Suppressor macrophage treated with lipopolysaccharide for 4 hours (primary cell): ENCODE measurements around the gene GIMAP8.

Source experiments
- DNase-seq: peaks from one replicate; pipeline ENCODE4 v3.0.0-alpha.2; 2020

The GIMAP8 gene

DNA sequence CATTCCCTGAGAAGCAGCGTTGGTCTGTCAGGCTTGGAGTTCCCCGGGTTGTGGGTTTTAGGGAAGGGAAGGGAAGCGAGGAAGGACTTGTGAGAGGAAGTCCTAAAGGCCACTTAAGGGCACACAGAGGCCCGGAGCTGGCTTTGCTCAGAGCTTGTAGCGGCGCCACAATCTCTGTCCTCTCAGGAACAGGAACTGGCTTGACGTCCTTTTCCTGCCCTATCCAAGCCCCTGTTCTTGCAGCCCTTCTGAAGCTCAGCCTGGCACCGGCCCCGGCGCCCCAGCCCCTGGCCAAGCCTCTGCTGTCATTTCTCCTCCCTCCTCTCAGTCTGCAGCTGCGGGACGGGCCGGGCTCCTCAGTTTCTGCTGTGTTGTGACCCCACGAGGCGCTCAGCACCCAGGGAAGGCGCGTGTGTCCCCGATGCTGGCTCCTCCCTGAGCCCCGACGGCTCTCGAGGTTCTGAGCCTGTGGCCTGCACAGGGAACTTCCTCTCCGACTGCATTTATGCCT is at the start of gene GIMAP8:
GIMAP8 (plus strand) TSS at position 140 of the 511 bp plus-strand sequence. CDS start 16,069 bp downstream, outside the sequence.
- DNase-seq: peak; percentile 95

DNA sequence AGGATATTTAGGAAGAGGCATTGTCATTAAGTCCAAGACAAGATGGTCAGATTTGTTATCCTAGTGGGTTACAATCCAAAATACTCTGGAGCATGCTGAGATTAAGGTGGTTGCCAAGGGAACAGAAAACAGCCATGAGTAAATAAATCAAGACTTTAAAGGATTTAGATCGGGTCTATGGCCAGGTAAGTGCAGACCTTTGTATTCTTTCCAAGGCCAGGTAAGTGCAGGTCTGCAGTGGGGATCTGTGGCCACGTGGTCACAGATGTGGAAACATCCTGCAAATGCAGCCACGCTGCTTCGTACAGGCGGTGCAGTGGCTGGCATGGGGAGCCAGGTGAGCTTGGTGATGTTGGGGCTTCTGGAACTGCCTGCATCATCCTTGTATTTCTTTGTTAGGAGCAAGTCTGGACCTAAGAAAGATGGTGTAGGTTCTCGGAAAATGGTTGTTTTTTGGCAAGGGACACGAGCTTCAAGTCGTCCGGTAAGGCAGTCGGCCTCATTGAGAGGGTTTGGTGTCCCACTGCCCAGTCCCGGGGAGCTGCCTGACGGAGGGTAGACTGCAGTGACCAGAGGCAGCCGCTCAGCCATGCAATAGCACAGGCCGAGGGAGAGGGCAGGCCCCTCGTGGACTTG is 49.5 kb upstream of the GIMAP8 start:
- no peak for DNase-seq

DNA sequence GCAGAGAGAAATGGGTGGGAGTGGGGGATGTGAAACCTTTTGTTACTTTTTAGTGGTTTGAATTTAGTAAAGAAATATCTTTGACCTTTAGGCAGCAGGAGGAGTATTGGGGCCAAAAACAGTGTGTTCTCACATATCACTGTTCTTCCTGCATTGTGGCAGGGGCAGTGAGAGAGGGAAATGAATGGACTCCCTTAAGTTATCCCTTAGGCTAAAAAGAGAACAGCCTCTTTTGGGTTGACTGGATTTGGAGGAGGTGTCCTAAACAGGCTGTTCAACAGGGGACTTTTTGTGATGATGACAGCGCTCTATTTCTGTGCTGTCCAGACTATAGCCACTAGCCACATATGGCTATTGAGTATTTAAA is 49.0 kb upstream of the GIMAP8 start:
- peak; percentile 33 for DNase-seq

DNA sequence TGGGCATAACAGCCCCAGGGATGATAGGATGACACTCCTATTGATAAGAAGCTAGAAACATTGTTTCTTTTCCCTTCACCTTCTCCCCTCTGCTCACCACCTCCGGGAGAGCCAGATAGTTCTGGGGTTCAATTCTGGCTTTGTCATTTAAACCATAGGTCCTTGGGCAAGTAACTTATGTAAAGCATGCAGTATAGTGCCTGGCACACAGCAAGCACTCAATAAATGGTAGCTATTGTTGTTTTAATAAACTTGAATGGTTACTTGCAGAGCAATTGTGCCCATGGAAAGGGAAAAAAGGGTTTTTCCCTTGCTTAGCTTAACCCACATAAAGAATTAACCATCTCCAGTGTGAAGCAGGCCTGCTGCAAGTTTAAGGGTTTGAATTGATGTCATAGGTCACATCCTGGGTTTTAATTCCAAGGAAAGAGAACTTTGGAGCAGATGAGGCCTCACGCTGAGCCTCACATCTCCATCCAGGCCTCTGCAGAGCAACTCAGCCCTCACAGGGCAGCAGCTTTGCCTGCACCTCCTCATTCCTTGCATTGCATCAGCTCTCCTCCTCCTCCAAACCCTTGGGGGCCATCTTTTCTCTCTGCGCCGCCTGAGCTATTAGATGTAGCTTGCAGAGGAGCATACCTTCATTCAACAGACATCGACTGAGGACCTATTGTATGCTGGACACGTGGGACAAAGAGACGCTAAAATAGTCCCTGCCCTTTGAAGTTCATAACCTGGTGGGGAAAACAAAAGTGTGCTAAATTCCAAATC is 48.4 kb upstream of the GIMAP8 start:
- DNase-seq: no peak

DNA sequence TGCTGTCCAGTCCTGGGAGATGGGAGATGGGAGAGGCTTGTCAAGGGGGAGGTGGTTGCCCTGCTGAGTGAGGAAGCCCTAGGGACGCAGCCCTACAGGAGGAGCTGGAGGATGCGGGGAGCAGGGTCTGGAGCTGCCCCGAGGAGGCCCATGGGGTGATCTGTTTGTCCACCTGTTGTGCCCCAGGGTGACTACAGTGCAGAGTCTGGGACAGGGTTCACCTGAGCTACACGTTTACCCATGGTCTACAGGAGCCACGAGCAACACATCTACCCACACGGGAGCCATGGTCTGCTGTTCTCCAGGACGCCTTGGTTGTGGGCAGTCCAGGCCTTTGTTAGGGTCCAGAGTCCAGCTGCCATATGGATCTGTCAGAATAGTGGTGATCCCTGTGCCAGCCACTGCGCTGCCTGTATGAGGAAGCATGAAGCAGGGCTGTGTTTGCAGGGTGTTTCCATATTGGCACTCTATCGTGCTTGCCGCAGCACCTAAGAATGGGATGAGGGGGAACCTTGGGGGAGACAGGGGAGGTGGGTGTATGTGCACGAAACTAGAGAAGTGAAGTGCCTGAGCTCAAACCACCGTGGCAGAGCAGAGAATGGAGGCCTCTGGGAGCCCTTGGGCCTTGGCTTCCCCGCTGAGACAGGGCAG is 47.6 kb upstream of the GIMAP8 start:
- no peak for DNase-seq

DNA sequence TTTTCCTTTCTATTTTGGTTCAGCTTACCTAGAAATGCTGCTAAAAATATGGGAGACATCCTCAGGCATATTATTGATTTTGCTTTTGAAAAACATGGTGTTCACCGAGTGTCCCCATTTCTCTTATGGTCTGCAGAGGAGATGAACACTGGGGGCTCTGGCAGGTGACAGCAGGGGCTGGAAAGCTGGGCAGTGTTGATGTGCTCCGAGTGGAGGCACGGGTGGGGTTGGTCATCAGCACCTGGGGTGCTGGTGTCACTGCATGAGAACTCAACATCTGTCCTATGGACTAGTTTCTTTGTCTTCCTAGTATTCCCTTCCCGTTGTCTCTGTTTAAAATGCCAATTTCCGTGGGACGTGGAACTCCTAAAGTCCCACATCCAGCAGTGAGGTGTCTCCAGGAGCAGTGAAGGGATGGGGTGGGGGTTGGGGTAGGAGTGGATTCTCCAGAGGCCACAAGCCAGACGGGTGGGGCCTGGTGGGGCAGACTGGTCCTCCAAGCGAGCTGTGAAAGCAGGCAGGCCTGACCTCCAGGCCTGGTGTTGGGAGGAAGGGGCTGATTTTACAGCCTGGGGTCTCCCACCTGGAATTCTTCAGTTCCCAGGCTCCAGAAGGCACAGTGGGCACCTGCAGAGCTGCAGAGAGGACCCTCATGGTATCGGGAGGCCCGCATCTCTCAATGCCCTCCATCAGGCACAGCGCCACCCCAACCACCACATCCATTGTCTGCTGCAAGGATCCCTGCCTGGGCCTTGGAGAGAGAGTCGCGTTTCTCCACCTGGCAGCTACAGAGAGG is 46.9 kb upstream of the GIMAP8 start:
- no peak for DNase-seq

DNA sequence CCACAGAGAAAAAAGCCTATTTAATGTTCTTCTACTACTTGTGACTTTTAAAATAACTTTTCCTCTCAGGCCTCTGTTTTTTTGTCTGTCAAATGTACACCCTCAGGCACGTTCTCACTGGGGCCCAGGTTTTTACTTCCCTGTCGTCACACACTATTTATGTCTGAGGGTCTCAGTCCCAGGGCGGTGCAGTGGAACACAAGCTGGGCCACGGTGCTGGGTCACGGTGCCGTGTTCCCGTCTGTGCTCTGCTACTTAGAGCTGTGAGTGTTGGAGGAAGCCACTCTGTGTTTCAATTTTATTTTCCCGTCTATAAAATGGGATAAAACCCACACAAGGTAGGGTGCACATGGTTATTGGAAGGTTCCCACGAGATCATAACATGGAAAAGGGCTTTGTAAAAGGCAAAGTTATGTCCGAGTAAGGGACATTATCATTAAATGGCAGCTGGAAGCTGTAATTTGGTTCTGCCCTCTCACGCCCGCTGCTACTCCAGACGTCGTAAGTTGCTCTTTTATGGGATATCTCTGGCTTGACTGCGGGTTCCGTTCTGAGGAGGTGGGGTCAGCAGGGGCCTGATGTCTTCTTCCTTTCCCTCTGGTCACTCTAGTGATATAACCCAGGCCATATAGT is 46.1 kb upstream of the GIMAP8 start:
- peak; percentile 16 for DNase-seq

DNA sequence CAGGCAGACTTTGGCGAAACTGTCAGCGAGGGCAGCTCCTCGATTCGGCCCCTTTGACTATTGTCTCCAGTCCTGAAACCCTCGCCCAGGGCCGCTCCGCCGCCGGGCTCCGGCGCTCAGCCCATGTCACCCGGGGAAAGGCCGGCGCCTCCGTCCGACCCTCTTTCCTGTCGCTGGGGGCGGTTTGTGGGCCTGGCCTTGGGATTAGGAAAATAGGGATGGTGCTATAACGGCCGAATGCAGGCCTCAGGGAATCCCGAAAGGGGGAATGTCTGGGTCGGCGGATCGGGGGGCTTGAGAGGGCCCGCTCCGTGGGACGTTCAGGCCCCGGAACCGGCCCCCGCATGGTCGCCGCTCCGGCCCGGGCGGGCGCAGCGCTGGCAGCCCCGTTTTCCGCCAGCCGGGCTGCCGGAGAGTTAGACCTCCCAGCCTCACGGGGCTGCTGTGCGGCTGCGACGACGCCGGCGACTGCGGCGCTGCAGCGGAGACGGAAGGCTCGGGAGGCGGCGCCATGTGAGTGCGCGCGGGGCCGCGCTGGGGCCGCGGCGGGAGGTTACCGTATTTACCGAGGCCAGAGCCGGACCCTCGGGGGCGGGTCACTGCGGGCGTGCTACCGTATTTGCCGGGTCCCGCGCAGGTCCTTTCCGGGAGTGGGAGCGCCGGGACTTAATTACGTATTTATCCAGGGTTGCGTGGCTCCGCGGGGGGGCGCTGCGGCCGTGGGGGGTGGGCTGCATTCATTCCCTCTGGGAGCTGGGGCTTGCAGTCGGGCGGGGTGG is 45.4 kb upstream of the GIMAP8 start:
- DNase-seq: peak; percentile 85

DNA sequence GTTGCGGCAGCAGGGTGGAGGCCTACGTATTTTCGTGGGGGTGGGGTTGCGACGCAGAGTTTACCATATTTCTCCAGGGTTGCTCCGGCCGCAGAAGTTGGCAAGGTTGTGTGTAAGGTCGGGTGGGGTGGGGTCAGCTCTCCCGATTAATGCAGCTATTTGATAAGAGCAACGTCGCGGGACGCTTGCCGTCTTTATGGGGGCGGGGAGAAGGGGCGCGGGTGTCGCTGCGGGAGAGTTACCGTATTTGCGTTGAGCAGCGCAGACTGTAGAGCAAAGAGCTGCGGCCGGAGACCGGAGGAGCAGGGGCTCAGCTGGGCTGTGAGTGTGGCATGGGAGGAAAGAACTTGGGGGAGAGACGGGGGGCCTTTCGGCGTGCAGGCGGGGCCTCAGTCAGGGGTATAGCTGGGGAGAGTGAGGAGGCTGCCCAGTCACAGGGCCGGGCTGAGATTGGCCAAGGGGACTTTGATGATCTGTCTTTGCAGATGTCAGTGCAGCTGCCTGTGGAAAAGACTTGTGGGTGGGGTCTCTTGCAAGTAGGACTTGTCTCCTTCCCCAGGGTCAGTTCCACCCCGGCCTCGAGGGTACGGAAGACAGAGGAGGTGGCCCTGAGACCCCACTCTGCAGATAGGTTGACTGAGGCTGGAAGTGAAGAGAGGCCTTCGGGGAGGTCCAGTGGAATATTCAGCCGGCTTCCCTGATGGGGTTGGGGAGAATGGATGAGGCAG is 44.7 kb upstream of the GIMAP8 start:
- peak; percentile 16 for DNase-seq

DNA sequence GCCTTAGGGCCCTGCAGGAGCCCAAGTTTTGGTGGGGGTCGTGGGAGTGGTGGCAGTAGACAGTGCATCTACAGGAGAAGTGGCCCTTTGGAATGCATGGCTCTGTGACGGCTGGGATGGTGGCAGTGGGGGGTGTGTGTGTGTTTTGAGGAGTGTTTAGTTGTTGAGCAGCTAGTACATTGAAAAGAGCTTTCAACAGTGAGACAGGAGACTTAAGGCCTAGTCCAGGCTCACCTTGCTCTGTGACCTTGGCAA is 44.2 kb upstream of the GIMAP8 start:
- DNase-seq: no peak

DNA sequence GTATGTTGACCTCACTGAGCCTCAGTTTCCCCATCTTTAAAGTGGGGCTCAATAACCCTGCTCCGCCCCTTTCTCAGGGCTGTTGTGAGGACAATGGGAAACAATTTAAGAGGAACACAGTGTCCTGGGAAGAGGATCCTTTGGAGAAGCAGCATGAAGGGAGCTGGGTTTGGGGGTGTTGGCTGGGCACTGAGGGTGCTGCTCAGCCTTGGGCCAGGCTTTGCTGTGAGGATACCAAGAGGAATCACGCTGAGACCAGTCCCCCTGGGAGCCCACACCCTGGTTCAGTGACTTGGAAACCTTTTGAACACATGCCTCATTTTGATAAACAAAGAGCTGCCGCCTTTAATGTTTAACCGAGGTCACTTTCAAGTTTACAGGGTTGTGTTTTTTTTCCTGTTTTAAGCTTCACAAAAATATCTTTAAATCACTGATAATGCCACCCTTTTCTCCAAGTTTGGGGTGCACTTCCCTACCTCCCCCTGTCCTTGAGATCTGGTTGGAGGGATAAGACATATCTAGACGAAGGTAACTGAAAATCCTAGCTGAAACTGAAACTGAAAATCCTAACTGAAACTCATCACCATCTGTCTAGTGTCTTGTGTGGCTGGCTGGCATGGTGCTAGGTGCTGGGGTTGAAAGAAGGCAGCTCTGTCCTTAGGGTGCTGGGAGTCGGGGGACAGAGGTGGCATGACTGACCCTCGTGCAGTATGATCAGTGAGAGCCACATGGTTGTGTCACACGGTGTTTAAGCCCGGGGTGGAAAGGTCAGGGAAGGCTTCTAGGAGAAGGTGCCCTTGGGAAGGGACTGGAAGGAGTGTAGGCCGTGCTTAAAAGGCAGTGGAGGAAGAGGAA is 43.6 kb upstream of the GIMAP8 start:
- peak; percentile 44 for DNase-seq

DNA sequence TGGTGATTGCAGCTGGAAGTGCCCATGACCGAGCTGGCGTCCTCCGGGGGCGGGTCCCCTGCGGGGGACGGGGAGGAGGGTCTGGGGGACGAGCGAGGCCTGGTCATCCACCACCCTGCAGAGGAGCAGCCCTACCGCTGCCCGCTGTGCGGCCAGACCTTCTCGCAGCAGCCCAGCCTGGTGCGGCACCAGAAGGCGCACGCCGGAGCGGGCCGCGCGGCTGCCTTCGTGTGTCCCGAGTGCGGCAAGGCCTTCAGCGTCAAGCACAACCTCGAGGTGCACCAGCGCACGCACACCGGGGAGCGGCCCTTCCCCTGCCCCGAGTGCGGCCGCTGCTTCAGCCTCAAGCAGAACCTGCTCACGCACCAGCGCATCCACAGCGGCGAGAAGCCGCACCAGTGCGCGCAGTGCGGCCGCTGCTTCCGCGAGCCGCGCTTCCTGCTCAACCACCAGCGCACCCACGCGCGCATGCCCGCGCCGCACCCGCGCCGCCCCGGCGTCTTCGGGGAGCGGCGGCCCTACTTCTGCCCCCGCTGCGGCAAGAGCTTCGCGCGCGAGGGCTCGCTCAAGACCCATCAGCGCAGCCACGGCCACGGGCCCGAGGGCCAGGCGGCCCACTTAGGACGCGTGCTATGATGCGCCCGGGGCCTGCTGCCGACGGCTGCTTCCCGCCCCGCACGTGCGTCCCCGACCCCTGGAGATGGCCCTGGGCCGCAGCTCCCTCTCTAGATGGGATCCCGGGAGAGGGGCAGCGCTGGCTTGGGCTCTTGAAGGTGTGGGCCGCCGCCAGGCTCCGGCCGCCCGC is 42.6 kb upstream of the GIMAP8 start:
- DNase-seq: no peak

DNA sequence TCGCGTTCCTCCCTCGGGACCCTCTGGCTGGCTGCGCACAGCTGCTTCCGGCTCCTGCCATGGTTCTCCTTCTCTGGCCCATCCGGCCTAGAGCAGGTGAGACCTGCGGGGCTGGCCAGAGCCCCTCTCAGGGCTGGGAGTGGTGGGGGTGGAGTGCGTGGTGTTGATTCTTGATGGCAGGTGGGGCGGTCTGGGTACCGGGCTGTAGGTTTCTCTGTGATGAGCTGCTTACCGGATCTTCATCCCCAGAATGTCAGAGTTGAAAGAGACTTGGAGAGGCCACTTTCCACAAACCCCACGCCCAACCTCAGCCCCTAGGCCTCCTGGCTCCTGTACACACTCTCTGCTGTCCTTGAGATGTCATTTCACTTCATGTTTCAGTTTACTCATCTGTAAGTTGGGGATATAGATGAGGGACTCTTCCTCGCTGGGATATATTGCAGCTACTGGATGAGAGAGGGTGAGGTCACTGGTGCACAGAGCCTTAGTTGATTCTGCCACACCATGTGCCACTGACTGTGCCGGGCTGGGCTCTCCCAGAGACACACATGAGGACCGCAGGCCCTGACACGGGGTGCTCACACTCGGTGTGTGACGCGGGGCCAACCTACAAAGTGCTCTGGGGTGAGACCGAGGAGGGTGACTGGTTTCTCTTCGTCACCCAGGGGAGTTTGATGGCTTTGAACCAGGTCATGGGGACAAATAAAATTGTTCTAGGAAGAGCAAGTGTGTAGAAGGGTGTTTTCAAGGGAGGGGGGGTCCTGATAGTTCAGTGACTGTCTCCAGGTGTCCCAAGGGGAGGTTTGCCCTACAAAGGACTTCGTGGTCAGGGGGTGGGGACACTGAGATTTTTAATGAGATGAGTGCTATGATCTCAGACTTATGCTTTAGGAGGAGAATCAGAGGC is 41.8 kb upstream of the GIMAP8 start:
- no peak for DNase-seq

DNA sequence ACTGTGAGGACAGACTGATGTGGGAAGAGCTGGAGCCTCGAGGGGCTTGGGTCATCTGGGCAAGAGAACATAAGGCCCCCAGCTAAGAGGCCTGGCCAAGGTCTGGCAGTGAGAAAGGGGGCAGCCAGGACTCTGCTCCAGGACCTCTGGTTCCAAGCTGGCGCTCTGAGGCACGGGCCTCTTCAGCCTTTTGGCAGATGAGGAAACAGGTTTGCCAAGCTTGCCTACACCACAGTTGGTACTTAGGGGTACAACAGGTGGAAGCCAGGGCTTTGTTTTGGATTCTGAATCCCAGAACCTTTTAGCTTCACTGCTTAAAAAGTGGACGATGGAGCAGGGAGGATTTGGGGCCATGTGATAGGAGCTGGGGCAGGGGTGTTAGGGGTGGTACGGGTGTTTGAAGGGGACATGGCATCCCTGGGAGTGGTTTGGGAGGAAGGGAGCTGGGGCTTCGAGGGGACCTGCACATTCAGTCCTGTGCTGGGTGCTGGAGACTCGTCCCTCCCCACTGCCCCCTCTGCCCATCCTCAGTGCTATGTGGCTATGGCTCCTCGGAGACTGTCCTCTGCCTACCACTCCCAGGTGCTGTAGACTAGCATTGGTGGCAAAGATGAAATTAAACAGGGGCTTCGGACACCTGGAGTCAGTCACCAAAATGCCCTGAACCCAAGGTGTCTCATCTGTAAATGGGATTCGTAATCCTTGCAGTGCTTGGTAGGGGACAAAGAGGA is 41.0 kb upstream of the GIMAP8 start:
- no peak for DNase-seq

DNA sequence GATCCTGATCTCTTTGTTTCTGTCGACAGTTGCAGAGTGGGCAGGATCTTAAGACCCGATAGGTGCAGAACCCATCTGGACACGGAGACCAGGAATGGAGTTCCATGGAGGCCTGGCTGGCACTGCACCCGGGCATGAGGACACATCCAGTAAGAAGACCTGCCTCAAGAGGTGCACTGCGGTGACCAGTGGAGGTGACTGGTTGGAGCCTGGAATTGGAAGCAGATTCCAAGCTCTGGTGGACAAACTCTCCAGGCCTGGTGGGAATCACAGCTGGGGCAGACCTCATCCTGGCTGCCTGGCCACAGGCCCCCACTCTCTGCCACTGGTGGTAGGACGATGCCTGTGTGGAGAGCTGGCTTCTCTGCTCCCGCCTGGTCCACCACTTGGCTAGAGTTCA is 40.3 kb upstream of the GIMAP8 start:
- no peak for DNase-seq

DNA sequence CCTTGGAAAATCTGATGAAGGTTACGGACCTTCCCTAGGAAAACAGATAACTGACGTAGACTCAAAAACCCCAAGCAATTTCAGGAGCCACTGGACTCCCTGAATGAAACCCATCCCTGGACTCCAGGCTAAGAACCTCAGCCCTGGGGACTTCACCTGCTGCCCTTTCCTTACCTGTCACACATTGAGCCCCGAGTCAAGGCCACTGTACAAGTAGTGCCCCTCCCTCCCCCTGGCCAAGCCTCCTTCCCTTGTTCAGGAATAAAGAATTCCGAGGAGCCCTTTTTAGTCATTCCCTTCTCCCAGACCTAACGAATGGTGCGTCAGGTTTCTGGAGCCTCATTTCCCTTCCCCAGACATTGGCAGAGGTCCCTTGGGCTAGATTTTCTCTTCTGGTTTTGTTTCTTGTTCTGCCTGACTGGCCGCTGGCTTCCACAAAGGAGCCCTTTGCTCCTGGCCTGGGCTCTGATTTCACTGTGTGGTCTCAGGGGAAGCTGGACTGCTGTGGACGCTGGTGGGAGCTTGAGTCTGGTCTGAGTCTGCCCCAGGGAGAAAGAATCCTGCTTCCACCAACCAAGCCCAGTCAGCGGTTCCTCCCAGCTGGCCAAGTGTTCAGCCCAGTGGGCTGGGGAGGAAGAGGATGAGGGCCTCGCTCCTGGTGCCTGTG is 39.6 kb upstream of the GIMAP8 start:
- no peak for DNase-seq

DNA sequence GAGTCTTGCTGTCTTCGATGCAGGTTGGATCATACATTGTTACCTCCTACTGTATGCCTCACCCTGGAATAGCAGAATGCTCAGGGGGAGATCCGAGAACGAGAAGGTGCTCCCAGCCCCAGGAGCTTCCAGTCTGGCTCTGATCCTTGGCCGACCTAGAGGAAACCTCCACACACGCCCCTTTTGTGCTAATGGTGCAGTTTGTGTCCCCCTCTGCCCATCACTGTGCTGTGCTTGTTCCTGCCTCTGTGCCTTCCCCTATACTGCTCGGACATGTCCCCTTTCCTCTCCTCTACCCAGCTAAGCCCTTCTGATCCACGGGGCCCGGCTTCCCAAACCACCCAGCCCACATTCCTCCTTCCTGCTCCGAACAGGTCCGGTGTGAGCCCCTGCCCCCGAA is 38.8 kb upstream of the GIMAP8 start:
- no peak for DNase-seq
